HG02571 (cell line): Measurements from ENCODE around the gene SIM1.
"Not testable (repeated sequence)": the region's sequence is repeated elsewhere in the genome, so short reads cannot be mapped to it uniquely, and the experiment has no call there.

Experiments
- ATAC-seq: cut with Tn5 transposase; IDR thresholded peaks from one replicate; pipeline ENCODE4 v1.9.1; 2021; ENCODE audit warnings: mild to moderate bottlenecking, moderate library complexity; ENCODE audit not compliant: unreplicated experiment

Gene SIM1

DNA sequence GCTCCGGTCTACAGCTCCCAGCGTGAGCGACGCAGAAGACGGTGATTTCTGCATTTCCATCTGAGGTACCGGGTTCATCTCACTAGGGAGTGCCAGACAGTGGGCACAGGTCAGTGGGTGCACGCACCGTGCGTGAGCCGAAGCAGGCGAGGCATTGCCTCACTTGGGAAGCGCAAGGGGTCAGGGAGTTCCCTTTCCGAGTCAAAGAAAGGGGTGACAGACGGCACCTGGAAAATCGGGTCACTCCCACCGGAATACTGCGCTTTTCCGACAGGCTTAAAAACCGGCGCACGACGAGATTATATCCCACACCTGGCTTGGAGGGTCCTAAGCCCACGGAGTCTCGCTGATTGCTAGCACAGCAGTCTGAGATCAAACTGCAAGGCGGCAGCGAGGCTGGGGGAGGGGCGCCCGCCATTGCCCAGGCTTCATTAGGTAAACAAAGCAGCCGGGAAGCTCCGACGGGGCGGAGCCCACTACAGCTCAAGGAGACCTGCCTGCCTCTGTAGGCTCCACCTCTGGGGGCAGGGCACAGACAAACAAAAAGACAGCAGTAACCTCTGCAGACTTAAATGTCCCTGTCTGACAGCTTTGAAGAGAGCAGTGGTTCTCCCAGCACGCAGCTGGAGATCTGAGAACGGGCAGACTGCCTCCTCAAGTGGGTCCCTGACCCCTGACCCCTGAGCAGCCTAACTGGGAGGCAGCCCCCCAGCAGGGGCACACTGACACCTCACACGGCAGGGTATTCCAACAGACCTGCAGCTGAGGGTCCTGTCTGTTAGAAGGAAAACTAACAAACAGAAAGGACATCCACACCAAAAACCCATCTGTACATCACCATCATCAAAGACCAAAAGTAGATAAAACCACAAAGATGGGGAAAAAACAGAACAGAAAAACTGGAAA lies 109.7 kb downstream of the SIM1 start:
- not testable (repeated sequence) for ATAC-seq

DNA sequence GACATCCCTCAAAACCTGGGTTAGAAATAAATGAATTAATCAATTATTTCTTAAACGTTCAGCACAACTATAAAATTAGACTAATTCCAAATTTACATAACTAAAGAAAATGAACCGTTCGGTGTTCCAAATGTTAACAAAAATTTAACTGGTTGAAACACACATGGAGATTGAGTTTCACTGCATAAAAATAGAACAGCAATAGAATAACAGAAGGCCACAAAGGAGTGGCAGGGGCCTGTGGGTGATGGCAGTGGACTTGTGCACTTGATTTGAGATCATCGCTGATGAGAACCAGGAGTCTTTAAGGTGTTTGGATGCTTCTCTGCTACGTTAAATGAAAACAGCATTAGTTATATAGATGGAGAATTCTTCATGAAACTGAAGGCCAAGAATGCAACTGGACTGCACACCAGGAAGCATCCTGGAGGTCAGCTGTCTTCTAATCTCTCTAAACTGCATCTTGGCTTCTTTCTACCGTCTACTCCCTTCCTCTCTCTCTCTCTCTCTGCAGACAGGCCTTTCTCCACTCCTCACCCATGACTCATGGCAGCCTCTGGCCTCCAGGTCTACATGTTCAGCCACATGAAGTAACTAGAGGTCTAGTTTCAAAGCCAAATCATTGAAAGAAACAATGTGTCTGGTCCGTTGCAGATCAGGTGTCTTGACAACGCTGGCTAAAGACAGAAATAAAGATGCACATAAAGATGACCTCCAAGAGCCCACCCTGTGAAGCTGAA lies 111.3 kb downstream of the SIM1 start:
- ATAC-seq, result no peak

DNA sequence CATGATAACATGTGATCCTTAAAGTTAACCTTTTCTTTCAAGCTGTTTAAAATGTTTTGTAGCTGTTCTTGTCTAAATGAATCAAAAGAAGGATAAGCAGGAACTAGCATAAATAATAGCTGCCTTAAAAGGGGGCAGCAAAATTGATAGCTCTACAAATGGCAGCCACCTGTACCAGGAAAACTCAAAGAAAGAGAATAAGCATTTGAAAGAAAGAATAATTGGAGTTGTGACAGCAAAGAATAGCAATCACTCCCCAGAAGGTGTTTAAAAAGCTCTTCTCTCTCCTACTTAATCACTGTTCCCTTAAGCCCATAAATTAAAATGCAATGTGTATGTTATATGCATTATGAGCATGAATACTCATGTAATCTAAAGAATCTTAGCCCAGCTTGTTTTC lies 114.6 kb downstream of the SIM1 start:
- ATAC-seq, result no peak

DNA sequence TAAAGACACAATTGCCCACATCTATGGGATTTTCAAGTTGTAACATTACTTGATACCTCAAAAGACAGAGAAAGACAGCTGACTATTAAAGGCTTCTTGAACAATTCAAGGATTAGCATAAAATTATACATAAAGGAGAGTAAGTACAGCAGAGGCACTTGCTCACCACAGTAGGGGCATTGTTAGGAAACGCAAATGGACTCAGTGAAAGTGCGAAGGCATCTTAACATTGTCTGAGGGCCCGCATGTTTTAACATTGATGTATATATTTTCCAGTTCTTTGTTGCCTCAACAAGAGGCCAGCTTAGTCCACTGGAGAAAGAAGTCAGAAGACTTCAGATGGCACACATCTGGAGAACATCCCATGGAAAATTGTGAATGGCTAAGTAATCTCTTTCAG lies 115.4 kb downstream of the SIM1 start:
- no peak for ATAC-seq

DNA sequence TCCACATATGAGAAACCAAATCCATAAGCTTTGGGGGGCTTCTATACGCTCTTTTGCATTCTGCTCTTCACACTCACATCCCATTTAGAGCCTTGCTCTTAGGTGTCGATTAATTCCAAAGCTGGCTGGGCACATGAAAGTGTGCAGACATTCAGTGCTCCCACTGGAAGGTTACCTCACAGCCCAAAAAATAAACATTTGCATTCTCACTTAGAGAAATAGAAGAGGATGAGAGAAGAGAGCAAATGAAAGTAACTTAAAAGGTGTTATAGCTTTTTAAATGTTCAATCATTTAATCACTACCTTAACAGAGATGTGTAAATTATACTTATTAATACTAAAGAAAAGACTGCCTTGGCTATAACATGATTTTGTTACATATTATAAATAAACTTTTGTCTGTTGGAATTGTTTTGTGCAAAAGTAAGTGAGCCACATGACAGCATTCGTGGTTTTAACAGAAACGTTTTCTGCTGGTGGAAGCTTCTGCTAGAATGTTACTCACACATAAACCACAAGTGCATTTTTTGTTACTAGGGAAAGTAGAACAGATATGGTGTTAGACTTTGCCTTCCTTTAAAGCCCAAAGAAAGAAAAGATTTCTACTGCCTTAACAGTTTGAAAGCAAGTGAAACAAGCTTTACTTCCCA lies 116.7 kb downstream of the SIM1 start:
- no peak for ATAC-seq

DNA sequence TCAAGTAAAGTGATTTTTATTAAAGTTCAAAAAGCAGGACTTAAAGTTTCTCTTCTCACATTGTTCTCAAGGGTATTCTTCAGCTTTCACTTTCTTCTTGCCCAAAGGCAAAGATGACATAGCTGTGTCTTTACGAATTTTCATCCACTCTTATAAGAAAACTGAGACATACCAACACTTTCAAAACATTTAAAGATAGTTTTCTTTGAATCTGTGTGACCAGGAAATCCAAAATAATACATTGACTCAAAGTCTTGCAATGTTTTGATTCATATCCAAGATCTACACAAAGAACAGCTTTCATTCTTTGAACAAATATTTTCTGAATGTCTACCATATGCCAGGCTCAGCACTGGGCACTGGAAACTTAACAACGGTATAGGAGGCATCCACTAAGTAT lies 117.9 kb downstream of the SIM1 start:
- ATAC-seq, result no peak

DNA sequence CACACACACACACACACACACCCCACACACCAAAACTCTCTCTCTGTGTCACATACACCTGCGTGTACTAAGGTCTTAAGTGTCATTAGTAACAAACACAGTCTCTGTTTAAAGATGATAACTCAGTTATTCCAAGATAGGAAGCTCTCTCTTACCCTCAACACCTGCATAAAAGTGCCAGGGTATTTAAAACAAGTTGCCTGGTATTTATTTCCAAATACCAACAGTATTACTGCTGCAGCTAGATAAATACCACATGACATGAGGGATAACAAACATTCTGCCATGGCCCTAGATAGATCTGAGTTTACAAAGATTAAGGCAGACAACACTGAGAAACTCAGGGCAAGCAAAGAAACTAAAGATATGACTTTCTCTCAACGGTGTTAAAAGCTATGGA lies 118.5 kb downstream of the SIM1 start:
- no peak for ATAC-seq

DNA sequence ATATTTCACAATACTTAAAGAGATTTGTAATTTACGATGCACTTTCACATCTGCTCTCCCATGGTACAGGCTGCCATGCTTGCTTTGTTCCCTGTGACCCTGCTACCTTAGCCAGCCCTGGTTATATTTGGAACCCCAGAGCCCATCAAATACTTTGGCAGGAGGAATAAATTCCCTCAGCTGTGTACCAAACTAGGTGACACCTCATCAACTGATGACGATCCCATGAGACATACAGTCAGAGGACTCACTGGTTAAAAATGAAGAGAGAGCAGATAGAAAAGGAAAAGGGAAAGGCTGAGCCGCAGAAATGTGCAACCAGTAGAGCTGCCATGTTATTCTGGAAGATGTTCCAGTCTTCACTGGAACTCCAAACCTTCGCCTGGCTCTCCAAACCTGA lies 120.0 kb downstream of the SIM1 start:
- no peak for ATAC-seq

DNA sequence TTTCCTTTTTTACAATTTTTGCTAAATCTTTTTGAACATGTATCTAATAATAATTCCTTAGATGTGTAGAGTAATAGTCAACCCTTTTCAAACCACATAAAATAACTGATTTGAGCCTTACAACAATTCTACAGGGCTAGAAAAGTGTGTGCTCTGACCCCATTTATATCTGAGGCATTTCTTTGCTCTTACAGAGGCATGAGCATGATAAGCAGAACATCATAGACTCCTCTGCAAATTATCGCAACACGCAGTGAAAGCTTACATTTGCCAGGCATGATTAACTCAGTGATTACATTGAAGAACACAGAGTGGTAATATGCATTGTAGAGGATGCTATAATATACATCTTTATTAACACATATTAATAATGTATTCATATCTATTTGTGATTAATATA lies 120.4 kb downstream of the SIM1 start:
- ATAC-seq, result no peak

DNA sequence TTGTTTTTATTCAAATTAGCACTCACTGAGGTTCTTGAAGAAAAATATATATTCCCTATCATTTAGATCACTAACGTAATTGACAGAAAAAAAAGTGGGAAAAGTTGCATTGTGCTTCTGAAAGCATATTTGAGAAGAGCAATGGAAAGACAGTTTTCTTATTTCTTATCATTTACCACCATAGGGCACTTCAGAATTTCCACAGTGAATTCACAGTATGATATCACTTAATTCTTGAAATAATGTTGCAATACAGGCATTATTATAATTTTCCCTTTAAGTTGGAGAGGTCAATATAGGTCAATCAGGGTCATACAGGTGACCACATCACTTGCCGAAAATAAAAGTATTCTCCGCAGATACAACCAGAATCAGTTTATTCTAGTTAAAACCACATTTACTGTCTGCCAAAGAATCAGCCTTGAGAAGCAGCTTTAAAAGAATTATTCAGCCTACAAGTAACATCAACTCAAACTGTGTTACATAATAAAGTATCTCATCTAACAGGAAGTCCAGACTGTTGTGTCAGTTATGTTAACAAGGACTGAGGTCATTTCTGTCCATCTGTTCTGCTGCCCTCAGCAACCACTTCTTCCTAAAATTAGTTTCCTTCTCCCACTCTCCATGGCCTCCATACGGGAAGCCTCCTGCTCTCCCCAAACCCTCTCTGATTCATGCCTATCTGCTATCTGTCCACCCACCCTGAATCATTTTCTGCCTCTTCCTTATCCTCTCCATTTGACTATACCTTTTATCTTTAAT lies 121.2 kb downstream of the SIM1 start:
- no peak for ATAC-seq

DNA sequence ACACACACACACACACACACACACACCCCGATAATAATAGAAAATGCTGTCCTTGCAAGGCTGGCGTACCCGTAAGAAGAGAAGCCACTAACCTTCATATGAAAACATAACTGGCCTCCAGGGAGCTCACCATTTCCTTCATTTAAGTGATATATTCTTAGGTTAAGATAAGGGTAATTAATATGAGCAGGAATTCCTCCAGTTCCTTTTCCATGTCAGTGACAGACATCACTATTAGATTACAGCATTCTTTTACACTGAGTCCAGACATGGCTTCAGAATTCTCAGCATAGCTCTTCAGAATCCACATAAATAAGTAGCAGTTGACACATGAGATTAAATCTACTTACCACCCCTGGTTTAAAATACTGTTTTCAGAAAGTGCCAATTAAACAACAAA lies 121.9 kb downstream of the SIM1 start:
- ATAC-seq, result no peak

DNA sequence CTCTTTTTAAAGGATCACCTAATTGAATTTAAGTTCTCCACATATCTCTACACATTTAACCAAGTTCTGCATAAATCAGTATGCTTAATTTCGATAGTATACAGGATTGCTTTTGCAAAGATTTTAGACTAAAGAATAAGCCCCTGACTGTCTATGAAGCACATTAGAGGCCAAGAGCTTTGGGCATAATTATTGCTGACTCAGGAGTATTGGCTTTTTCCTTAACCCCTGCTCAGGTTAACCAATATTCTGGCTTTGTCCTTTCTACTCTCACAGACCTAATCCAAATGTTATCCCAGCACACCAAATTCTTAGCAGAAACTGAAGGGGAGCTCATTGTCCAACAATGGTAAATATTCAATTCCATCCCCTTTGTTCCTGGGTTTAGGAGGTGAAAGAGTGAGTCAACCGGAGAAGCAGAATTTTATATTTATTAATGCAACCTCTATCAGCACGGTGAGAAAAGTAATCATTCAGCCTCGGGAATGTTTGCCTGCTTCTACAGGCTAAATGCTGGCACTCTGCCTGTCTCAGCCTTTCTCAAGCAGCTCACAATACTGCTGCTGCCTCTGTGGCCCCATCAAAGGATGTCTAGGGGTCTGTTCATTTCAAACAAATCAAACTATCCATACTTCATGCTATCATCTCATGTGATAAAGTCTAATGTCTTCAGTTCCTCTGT lies 125.0 kb downstream of the SIM1 start:
- no peak for ATAC-seq

DNA sequence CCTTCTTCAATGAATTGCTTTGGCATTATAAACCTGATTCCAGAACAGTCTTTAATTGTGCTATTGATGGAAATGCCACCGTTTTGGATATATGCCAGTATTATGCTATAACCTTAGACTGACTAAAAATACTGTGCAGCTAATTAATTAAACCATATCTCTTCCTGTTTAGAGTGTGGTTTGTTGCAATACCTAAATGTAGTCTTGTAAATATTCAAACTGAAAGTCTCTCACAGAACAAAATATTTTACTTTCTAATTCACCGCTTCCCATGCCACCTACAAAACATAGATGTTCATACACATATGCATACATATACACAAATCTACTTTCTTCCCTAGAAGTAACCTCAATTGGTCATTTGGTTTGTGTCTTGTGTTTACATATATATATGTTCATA lies 126.6 kb downstream of the SIM1 start:
- no peak for ATAC-seq

DNA sequence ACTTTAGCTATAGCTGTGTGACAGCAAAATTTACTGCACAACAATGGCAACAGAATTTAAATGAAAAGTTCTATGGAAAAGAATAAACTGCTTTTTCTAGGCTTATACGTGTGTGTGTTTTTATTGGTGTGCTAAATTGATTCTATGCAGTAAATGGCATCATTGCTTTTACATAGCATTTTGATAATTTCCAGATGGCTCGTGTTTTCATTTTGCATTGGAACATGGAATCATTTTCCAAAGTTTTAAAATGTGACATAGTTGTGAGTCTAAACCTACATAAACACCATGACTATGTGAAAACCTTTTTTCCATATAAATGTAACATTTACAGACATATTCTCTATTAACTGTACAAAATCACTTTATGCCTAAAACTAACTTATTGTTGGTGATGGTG lies 127.8 kb downstream of the SIM1 start:
- ATAC-seq, result no peak

DNA sequence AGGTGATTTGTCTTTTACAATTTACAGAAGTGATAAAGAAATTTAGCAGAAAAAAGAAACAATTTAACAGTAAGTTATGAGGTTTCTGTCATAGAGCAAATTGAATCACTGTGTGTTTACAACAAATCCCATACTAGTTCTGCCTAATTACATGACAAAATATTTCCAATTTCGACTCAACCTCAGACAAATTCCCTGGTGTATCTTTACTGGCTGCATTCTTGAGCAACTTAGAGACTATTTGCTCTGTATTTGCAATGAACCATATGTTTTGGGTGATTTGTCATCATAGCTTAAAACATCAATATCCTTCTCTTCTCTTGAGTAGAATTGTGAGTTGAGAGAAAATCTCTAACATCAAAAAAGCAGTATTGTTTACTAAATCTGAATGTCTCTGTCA lies 128.7 kb downstream of the SIM1 start:
- ATAC-seq, result no peak
